PC-3 (cell line): ENCODE results near the gene C3orf38. TPM values are rescaled to one million over a fixed set of nuclear protein-coding genes. Genes with fewer than 3 reads are reported as not detected.

Source experiments
- ATAC-seq: fragments of 200-7000 bp; cut with Tn5 transposase; 2 replicates; pipeline ENCODE4 v1.9.1; 2020; ENCODE audit warnings: mild to moderate bottlenecking, moderate library complexity
- BruUV-seq: library from RNA; stranded (reverse); fragments of 400-500 nt; replicated peaks from 2 replicates; lab custom pipeline; 2021; lab: Mats Ljungman, UMichigan
- CTCF ChIA-PET: fragments of 300-600 bp; sonication (Branson Sonifier 250); formaldehyde crosslinking; loops from one replicate; lab custom pipeline; 2022; ENCODE audit warnings: antibody characterized with exemption; lab: Charles Lee
- POLR2A ChIA-PET: fragments of 300-600 bp; sonication (Branson Sonifier 250); formaldehyde crosslinking; loops from one replicate; lab custom pipeline; 2022; ENCODE audit warnings: antibody characterized with exemption; ENCODE audit not compliant: unreplicated experiment; lab: Charles Lee
- DNase-seq: peaks from one replicate; pipeline ENCODE4 v3.0.0-alpha.2; 2015
- H2AFZ ChIP-seq: fragments of 300-600 bp; sonication (generic); 2 replicates; pipeline ENCODE4 v1.6.0; 2016; ENCODE audit warnings: antibody characterized with exemption, low read length
- H3F3A ChIP-seq: fragments of 300-600 bp; sonication (generic); one replicate; pipeline ENCODE4 v1.6.0; 2017; ENCODE audit warnings: antibody characterized with exemption, low read length, control low read depth, mild to moderate bottlenecking; ENCODE audit not compliant: unreplicated experiment
- H3K27ac ChIP-seq: fragments of 300-600 bp; sonication (generic); 2 replicates; pipeline ENCODE4 v1.5.1; 2016; ENCODE audit warnings: mild to moderate bottlenecking, low read length
- H3K27me3 ChIP-seq: fragments of 300-600 bp; sonication (generic); 2 replicates; pipeline ENCODE4 v1.6.1; 2016; ENCODE audit warnings: low read length, mixed read lengths
- H3K36me3 ChIP-seq: fragments of 300-600 bp; sonication (generic); 2 replicates; pipeline ENCODE4 v1.6.1; 2016; ENCODE audit warnings: low read depth, mixed run types, low read length, mixed read lengths
- H3K4me1 ChIP-seq: fragments of 300-600 bp; sonication (generic); 2 replicates; pipeline ENCODE4 v1.5.1; 2016; ENCODE audit warnings: low read length; ENCODE audit not compliant: insufficient read depth
- H3K4me2 ChIP-seq: fragments of 300-600 bp; sonication (generic); 2 replicates; pipeline ENCODE4 v1.6.0; 2016; ENCODE audit warnings: low read length
- H3K4me3 ChIP-seq: fragments of 300-600 bp; sonication (generic); 2 replicates; pipeline ENCODE4 v1.5.1; 2016; ENCODE audit warnings: mild to moderate bottlenecking, low read length, mixed read lengths
- H3K79me2 ChIP-seq: fragments of 300-600 bp; sonication (generic); 2 replicates; pipeline ENCODE4 v1.6.1; 2017; ENCODE audit warnings: low read length, mixed read lengths
- H3K9ac ChIP-seq: fragments of 300-600 bp; sonication (generic); 2 replicates; pipeline ENCODE4 v1.6.0; 2016; ENCODE audit warnings: mild to moderate bottlenecking, low read length
- H3K9me2 ChIP-seq: fragments of 300-600 bp; sonication (generic); replicated peaks from 2 replicates; pipeline ENCODE4 v1.6.1; 2016; ENCODE audit warnings: mixed run types, low read length, mixed read lengths
- H3K9me3 ChIP-seq: fragments of 300-600 bp; sonication (generic); 2 replicates; pipeline ENCODE4 v1.6.1; 2016; ENCODE audit warnings: low read length, mixed read lengths
- H4K20me1 ChIP-seq: fragments of 300-600 bp; sonication (generic); 2 replicates; pipeline ENCODE4 v1.6.1; 2016; ENCODE audit warnings: low read length, mixed read lengths
- EZH2 ChIP-seq: fragments of 300-600 bp; sonication (generic); IDR thresholded peaks from one replicate; pipeline ENCODE4 v1.6.1; 2017; ENCODE audit warnings: antibody characterized with exemption, mild to moderate bottlenecking, low read length; ENCODE audit not compliant: unreplicated experiment
- EZH2phosphoT487 ChIP-seq: fragments of 300-600 bp; sonication (generic); IDR thresholded peaks from 2 replicates; pipeline ENCODE4 v1.6.1; 2018; ENCODE audit warnings: mild to moderate bottlenecking, antibody characterized with exemption, low read length, borderline replicate concordance
- intact Hi-C: fragments of 100-400 bp; cut with micrococcal nuclease; formaldehyde crosslinking; loops from 2 replicates; pipeline ENCODE4 v1.9.0; 2023
- total RNA-seq: library from RNA; depleted of rRNA; stranded (reverse); fragments of >200 nt; gene quantifications from 2 replicates; pipeline ENCODE4 v1.2.3, GENCODE V29; 2014
- TF ChIP-seq, protein P1 (sequence below): fragments of 300-600 bp; sonication (generic); conservative IDR thresholded peaks from 2 replicates; pipeline ENCODE4 v1.5.1; 2017; ENCODE audit warnings: antibody characterized with exemption, low read depth, mild to moderate bottlenecking, low read length

Gene C3orf38
- total RNA-seq, 1 experiment from 2014 or later, result 24.3 TPM

DNA sequence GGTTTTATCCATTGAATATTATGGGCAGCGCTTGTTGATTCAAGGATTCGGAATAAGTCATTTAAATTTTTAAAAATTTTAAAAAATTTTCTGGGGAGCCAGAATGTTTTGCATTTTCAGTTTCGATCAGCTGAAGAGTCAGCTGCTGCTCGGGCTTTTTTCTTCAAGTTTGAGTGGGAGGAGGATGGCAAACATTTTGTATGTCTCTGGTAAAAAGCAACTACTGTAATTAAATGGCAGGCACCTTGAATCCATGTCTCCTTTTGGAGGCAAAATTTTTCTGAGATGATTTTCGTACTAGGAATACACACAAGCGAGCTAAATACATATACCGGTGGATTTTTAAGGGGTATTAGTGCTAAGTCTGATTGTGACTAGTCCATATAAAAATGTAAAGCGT, 612 bp downstream of the C3orf38 start:
- peak overlapping the region; percentile 82 for H3K4me2 ChIP-seq
- TF ChIP-seq EZH2phosphoT487, result no peak
- TF ChIP-seq, protein P1, sequence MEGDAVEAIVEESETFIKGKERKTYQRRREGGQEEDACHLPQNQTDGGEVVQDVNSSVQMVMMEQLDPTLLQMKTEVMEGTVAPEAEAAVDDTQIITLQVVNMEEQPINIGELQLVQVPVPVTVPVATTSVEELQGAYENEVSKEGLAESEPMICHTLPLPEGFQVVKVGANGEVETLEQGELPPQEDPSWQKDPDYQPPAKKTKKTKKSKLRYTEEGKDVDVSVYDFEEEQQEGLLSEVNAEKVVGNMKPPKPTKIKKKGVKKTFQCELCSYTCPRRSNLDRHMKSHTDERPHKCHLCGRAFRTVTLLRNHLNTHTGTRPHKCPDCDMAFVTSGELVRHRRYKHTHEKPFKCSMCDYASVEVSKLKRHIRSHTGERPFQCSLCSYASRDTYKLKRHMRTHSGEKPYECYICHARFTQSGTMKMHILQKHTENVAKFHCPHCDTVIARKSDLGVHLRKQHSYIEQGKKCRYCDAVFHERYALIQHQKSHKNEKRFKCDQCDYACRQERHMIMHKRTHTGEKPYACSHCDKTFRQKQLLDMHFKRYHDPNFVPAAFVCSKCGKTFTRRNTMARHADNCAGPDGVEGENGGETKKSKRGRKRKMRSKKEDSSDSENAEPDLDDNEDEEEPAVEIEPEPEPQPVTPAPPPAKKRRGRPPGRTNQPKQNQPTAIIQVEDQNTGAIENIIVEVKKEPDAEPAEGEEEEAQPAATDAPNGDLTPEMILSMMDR, result no peak
- no peak for TF ChIP-seq EZH2
- ChIA-PET CTCF (interaction anchor here (0.6 kb wide), 1 partner anchor 780 kb away, joined by 4 read pairs; no protein-coding TSS in a partner anchor), POLR2A (no interaction called here)
- no peak for ATAC-seq
- H3K27ac ChIP-seq, result peak overlapping the region; percentile 90
- peaks cover 76% of the 10 kb centered on the region for H3K79me2 ChIP-seq
- peak overlapping the region; percentile 92 for H3K9ac ChIP-seq
- H3K4me3 ChIP-seq, result peak overlapping the region; percentile 90
- no TSS peak for BruUV-seq
- H3K36me3 ChIP-seq, result peaks cover 12% of the 10 kb centered on the region; the same call in 1 of the 2 replicates
- H3K9me3 ChIP-seq, result no peaks in the 10 kb centered on the region
- H4K20me1 ChIP-seq, result no peaks in the 10 kb centered on the region
- no peaks in the 10 kb centered on the region for H3F3A ChIP-seq
- intact Hi-C loops, result no loop called here
- peaks cover 17% of the 10 kb centered on the region; the same call in 1 of the 2 replicates for H3K4me1 ChIP-seq
- peak overlapping the region; percentile 87 for H2AFZ ChIP-seq
- H3K9me2 ChIP-seq, result no peaks in the 10 kb centered on the region
- no peak for DNase-seq
- no peaks in the 10 kb centered on the region for H3K27me3 ChIP-seq

DNA sequence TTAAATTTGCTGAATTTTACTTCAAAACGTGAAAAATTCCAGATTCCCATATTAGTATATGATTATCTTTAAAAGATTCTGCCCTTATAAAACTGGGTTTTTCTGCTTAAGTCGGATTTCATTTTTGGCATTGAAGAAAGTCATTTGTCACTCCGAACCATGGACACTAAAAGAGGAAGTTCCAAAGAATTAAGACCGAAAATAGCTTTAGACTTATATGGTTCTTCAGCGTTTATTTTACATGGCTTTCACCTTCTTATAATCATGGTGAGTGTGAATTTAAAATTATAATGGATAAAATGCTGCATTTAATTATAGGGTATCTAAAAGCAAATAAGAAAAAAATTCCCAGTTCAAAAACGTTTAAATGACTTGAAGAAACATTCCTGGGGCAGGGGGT, 1.0 kb downstream of the C3orf38 start:
- no peak for ATAC-seq
- Histone ChIP-seq H3K9me2 (no peaks in the 10 kb centered on the region), H3K27ac (no peak overlapping the region), H4K20me1 (no peaks in the 10 kb centered on the region), H3K36me3 (peaks cover 14% of the 10 kb centered on the region; the same call in 1 of the 2 replicates), H3F3A (no peaks in the 10 kb centered on the region), H3K27me3 (no peaks in the 10 kb centered on the region), H3K9me3 (no peaks in the 10 kb centered on the region), H3K79me2 (peaks cover 80% of the 10 kb centered on the region), H2AFZ (no peak overlapping the region), H3K4me3 (peak overlapping the region; percentile 90), H3K9ac (peak overlapping the region; percentile 92), H3K4me1 (peaks cover 17% of the 10 kb centered on the region; the same call in 1 of the 2 replicates), H3K4me2 (peak overlapping the region; percentile 82)
- no TSS peak for BruUV-seq
- ChIA-PET POLR2A (no interaction called here), CTCF (no interaction called here)
- intact Hi-C loops, result no loop called here
- no peak for DNase-seq
- no peak for TF ChIP-seq EZH2
- TF ChIP-seq, protein P1, result no peak
- no peak for TF ChIP-seq EZH2phosphoT487

DNA sequence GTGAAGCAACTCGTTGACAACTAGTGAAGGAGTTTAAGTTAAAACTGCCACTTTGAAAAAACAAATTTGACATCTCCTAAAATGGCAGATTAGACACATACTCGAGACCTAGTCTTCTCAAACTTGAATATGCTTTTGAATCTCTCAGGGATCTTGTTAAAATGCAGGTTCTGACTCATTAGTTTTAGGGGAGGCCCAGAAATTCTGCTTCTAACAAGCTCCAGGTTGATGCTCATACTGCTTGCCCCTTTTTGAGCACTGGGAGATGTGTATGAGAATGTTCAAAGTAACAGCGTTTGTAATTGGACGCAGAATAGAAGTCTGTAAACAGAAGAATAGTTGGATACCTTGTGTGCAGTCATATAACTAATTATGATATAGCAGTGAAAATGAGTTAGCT, 1.6 kb downstream of the C3orf38 start:
- Histone ChIP-seq H3F3A (no peaks in the 10 kb centered on the region), H4K20me1 (no peaks in the 10 kb centered on the region), H3K27ac (no peak overlapping the region), H3K36me3 (peaks cover 20% of the 10 kb centered on the region), H3K9ac (peak overlapping the region; percentile 92; the same call in 1 of the 2 replicates), H2AFZ (no peak overlapping the region), H3K4me2 (peak overlapping the region; percentile 82), H3K27me3 (no peaks in the 10 kb centered on the region), H3K4me3 (peak overlapping the region; percentile 90), H3K79me2 (peaks cover 83% of the 10 kb centered on the region), H3K4me1 (peaks cover 17% of the 10 kb centered on the region; the same call in 1 of the 2 replicates), H3K9me3 (no peaks in the 10 kb centered on the region), H3K9me2 (no peaks in the 10 kb centered on the region)
- BruUV-seq, result no TSS peak
- ChIA-PET CTCF (no interaction called here), POLR2A (no interaction called here)
- no peak for ATAC-seq
- intact Hi-C loops, result no loop called here
- TF ChIP-seq, protein P1, result no peak
- TF ChIP-seq EZH2 (no peak), EZH2phosphoT487 (no peak)
- peak; percentile 24 for DNase-seq
